ENCODE measurements around the gene ARSA. TPM values are rescaled to one million over a fixed set of nuclear protein-coding genes. Genes with fewer than 3 reads are reported as not detected.

ARSA gene
- 7.7 and 8.0 TPM in 2 replicates for total RNA-seq (2014; rRNA removed; shearing (Covaris generic))

DNA sequence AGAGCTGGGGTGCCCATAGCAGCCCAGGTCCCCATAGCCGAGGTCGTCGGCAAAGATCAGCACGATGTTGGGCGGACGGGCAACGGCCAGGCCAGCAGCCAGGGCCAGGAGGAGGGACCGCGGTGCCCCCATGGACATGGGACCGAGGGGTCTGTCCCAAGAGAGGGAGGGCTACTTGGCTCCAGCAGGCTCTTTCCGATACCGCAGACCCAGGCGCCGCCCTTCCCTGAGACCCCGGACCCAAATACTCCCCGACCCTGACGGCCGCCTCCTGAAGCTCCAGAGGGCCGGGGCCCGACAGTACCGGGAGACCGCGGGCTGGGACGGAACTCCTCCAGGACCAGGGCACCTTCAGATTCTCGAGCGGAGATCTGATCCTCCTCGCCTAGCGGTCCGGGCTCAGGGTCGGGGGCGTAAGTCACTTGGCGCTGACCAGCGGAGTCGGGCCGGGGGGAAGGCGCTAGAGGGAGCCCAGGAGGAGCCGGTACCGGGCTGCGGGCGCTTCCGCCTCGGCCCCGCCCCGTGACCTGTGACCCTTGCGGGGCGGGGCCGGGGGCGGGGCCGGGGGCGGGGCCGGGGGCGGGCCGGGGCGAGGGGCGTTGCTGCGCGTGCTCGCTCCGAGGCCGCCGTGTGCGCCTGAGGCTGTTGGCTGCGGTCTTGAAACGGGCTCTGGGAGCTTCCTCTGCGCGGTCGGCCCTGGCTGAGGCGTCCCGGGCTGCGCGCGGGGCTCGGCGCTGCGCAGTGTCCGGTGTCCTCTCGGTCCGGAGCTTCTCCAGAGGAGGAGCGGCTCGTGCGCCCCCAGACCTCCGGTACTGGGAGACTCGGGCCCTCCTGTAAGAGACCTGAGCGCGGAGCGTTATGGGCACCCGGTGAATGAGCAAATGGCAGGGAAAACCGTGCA lies at the start of gene ARSA:
Gene ARSA (minus strand): TSS at position 511 of the 901 bp plus-strand sequence. CDS start 373 bp downstream, at position 138.

DNA sequence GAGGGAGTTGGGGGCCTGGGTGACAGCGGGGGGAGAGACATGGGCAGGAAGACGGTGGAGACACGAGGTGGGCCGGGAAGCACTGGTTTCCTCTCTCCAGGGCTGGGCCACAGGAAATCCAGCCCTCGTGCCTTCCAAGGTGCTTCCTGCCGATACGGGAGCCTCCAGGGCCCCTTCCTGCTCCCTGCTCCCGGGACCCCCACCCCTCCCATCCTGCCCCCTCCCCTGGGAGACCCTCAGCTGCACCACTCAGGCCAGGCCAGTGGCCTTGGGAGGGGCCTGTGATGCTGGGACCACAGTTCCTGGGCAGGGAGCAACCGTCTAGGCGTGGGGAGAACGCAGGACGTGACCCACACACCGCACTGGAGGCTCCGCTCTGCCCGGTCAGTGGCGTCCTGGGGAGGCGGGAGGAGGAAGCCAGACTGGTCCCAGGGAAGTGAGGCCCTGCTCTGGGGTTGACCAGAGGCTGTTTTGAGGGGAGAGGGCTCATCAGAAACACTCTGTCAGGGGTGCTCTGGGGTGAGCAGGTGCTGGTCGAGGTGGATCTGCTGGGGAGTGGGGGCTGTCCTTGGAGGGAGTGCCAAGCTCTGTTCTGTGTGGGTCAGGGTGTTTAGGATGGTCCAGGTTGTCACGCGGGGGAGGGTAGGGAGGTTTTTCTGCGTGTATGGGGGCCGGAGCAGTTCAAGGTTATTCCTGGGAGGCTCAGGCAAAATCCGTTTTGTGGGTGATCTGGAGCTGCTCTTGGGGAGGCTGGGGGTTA lies 44.7 kb upstream of the ARSA start, which contains the start of gene SHANK3:
Gene SHANK3 (plus strand): TSS at position 353 of the 760 bp plus-strand sequence.

DNA sequence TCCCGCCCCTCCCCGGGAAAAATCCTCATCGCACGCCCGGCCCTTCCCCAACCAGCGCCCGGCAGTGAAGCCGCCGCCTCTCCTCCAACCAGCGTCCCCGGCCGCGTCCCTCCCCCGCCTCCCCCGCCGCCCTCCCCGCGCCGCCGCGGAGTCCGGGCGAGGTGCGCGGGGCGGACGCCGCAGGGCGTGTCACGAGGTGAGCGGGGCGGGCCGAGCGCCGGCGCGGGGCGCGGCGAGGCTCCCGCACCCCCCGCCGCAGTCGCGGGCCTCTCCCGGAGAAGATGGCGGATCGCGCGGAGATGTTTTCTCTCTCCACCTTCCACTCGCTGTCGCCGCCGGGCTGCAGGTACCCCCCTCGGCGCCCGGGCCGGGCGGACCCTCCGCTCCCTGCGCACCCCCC lies 27.4 kb downstream of the ARSA start, which contains the start of gene MAPK8IP2:
Gene MAPK8IP2 (plus strand): TSS at position 256 of the 400 bp plus-strand sequence. CDS start 26 bp downstream, at position 282.

DNA sequence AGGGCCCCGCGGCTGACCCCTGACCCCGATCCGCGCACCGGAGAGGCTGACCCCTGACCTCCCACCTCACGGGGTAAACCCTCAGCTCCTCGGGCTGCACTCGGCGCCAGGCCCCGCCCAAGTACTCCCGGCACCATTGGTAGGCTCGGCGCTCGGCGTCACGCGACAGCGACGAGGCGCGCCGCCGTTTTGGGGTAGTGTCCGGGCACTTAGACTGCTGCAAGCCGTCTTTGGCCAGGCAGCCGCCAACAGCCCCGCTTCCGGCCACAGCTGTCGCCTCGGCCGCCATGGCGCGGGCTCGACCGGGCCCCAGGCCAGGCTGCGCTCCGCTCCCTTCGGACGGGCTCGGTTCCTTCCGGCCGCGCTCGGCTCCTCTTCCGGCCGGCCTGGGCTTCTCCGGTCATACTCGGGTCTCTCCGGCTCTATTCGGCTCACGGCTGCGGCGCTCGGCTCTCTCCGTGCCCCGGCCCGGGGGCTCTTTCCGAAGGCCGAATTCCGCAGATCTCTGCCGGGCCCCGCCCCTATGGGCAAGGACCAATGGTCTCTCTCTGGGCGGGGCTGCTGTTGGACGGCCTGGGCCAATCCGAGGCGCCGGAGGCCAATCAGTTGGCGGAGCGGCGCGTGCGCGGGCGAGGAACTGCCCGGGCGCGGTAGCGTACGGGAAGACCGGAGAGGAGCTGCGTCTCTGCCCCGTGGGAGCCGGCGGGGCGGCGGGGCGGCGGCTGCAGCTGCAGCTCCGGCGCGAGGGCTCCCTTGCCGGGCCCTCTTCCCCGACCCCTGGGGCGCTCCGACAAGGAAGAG lies 45.3 kb downstream of the ARSA start, which contains the start of gene CHKB:
Gene CHKB (minus strand): TSS at position 357 of the 801 bp plus-strand sequence. CDS start 68 bp downstream, at position 289.

DNA sequence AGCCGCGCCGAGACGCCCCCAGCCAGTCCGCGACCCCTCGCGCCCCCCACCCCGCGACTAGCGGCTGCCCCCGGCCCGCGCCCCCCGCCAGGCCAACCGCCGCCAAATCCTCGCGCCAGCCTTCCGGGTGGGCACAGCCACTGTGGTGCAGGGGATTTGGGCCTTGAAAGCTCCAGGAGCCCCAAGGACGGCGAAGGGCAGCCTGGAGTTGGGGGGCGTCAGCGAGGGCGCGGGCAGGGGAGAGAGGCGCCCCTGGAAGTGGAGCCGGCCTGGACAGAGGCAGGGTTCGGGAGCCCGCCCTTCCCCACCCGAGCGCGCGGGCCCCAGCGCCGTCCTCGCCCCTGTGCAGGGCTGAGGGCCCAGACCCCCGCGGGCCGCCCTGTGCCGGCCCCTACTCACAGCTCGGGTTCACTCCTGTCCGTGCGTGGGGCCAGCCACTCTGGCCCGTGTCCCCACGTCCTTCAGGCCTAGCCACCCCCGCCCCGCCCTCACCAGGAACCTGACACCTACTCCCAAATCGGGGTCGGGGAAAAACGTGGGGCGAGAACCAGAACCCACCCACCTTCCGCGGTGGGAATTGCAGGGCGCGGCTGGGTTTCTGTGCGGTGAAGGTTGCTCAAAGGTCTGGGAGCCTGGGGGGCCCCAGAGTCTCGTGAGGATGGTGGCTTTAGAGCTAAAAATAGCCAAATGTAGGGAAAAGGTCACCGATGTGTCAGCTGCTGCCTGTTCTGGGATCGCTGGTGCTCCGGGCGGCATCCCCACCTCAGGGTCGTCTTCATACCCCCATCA lies 49.8 kb downstream of the ARSA start, which contains the start of gene CPT1B:
Gene CPT1B (minus strand): TSS at position 441 of the 789 bp plus-strand sequence. CDS start 512 bp downstream, outside the sequence.

Small RNAs within 50 kb of the gene (small RNA-seq; reads per million reads assigned to genes)
- not detected for gene RF00019

Other genes with a start within 250 kb of the ARSA start
- 51.5 and 55.0 TPM in 2 replicates for gene SBF1, start 153.1 kb downstream of the ARSA start, total RNA-seq (2014; rRNA removed; shearing (Covaris generic))
- gene ADM2, start 146.6 kb downstream of the ARSA start, total RNA-seq (2014; rRNA removed; shearing (Covaris generic)): 6.3 and 7.4 TPM in 2 replicates
- 0.34 TPM in 1 of 2 replicates, not detected in the other for gene MIOX, start 141.3 kb downstream of the ARSA start, total RNA-seq (2014; rRNA removed; shearing (Covaris generic))
- 21.6 and 26.6 TPM in 2 replicates for gene LMF2, start 120.5 kb downstream of the ARSA start, total RNA-seq (2014; rRNA removed; shearing (Covaris generic))
- 64.5 and 68.5 TPM in 2 replicates for gene NCAPH2, start 119.9 kb downstream of the ARSA start, total RNA-seq (2014; rRNA removed; shearing (Covaris generic))
- gene SCO2, start 102.6 kb downstream of the ARSA start, total RNA-seq (2014; rRNA removed; shearing (Covaris generic)): 3.2 and 7.3 TPM in 2 replicates
- gene TYMP, start 98.1 kb downstream of the ARSA start, total RNA-seq (2014; rRNA removed; shearing (Covaris generic)): 1.1 and 1.5 TPM in 2 replicates
- gene KLHDC7B, start 82.3 kb downstream of the ARSA start, total RNA-seq (2014; rRNA removed; shearing (Covaris generic)): 0.34 TPM in 1 of 2 replicates, not detected in the other
- gene SYCE3, start 65.2 kb downstream of the ARSA start, total RNA-seq (2014; rRNA removed; shearing (Covaris generic)): not detected in 2 replicates
- gene CPT1B, start 49.7 kb downstream of the ARSA start, total RNA-seq (2014; rRNA removed; shearing (Covaris generic)): 8.2 and 18.8 TPM in 2 replicates
- gene CHKB, start 45.3 kb downstream of the ARSA start, total RNA-seq (2014; rRNA removed; shearing (Covaris generic)): 19.5 and 20.7 TPM in 2 replicates
- gene MAPK8IP2, start 27.4 kb downstream of the ARSA start, total RNA-seq (2014; rRNA removed; shearing (Covaris generic)): 0.03 and 0.04 TPM in 2 replicates
- 0.29 and 0.30 TPM in 2 replicates for gene SHANK3, start 44.7 kb upstream of the ARSA start, total RNA-seq (2014; rRNA removed; shearing (Covaris generic))
- 1.1 TPM in 1 of 2 replicates, not detected in the other for gene ACR, start 110.1 kb upstream of the ARSA start, total RNA-seq (2014; rRNA removed; shearing (Covaris generic))
- gene RABL2B, start 155.5 kb upstream of the ARSA start, total RNA-seq (2014; rRNA removed; shearing (Covaris generic)): 11.0 and 12.8 TPM in 2 replicates

Data from A375 (cell line).